Upper lobe of left lung (tissue), 6 donors: ENCODE data around the gene EZH2. TPM values are rescaled to one million over a fixed set of nuclear protein-coding genes. Genes with fewer than 3 reads are reported as not detected.

Experiments
- ATAC-seq, 2 donors: fragments of 200-7000 bp; cut with Tn5 transposase; one replicate each; pipeline ENCODE4 v1.9.1; 2022; ENCODE audit warnings: mild to moderate bottlenecking in 2 of 2, moderate library complexity in 2 of 2; ENCODE audit not compliant: low FRiP score in 2 of 2
- DNase-seq, 2 donors: peaks; one replicate each; pipeline ENCODE4 v3.0.0-alpha.2; 2019 to 2020
- H3K27ac ChIP-seq, 4 donors: fragments of 200-600 bp; sonication (generic); one replicate each; pipeline ENCODE4 v1.5.1; 2016 to 2019
- H3K27me3 ChIP-seq, 4 donors: fragments of 200-600 bp; sonication (generic); one replicate each; pipeline ENCODE4 v1.5.1; 2017 to 2019
- H3K36me3 ChIP-seq, 4 donors: fragments of 200-600 bp; sonication (generic); one replicate each; pipeline ENCODE4 v1.5.1; 2016 to 2019
- H3K4me1 ChIP-seq, 4 donors: fragments of 200-600 bp; sonication (generic); one replicate each; pipeline ENCODE4 v1.5.1; 2018 to 2019
- H3K4me3 ChIP-seq, 4 donors: fragments of 200-600 bp; sonication (generic); one replicate each; pipeline ENCODE4 v1.5.1; 2017 to 2019; ENCODE audit warnings: mild to moderate bottlenecking in 2 of 4, moderate library complexity in 1 of 4
- H3K9me3 ChIP-seq, 4 donors: fragments of 200-600 bp; sonication (generic); one replicate each; pipeline ENCODE4 v1.5.1; 2018 to 2019
- EP300 ChIP-seq, 4 donors: sonication (generic); formaldehyde crosslinking; IDR thresholded peaks; one replicate each; pipeline ENCODE4 v1.5.1; 2017; ENCODE audit warnings: antibody characterized with exemption in 4 of 4, control low read depth in 2 of 4
- POLR2A ChIP-seq, 4 donors: fragments of 450-650 bp; IDR thresholded peaks; one replicate each; pipeline ENCODE4 v1.5.1; 2016 to 2017; ENCODE audit warnings: antibody characterized with exemption in 4 of 4, mild to moderate bottlenecking in 2 of 4
- POLR2AphosphoS5 ChIP-seq, 2 donors: sonication (generic); formaldehyde crosslinking; IDR thresholded peaks; one replicate each; pipeline ENCODE4 v1.5.1; 2017; ENCODE audit warnings: antibody characterized with exemption in 2 of 2
- WGBS, 2 donors: methylation state at CpG; one replicate each; pipeline ENCODE4 v1.1.5; 2017 to 2018; 5-methylcytosine and 5-hydroxymethylcytosine counted together
- total RNA-seq, 6 donors: library from RNA; depleted of rRNA in 4 of 6; stranded (reverse); fragments of >200 nt in 4 of 6; gene quantifications; one replicate each; pipeline versions ENCODE4 v1.1.0 to v1.2.1, GENCODE V29; 2016 to 2021
- TF ChIP-seq, protein P1 (sequence below), 6 experiments: fragments of 450-650 bp in 4 of 6; fragments of 200-600 bp in 2 of 6; sonication (generic) in 2 of 6; IDR thresholded peaks; one replicate each; pipeline ENCODE4 v1.5.1; 2016 to 2019; ENCODE audit warnings: antibody characterized with exemption in 6 of 6
- donor health status: DM: no; HTN: no; CAD: no; lungs with moderate emphysema.
- donor health status: DM: no; HTN: yes; CAD: no; lungs with severe emphysema.

The EZH2 gene
- total RNA-seq, 6 donors from 2014 or later = 0.89 to 4.6 (median 3.1) TPM

GRCh38 chr7:148912151-148912550 lies 28.1 kb upstream of the EZH2 start:
- whole genome bisulfite sequencing, 2 donors = 85 to 87% methylated on average over 4 of the region's 4 CpGs
- no peak overlapping the region for H3K4me3 ChIP-seq
- no peaks in the 10 kb centered on the region for H3K9me3 ChIP-seq
- ATAC-seq (no peak), DNase-seq (no peak)
- no peaks in the 10 kb centered on the region for H3K27me3 ChIP-seq
- H3K4me1 ChIP-seq = peaks cover 0 to 5% (median 0%) of the 10 kb centered on the region in 4 donors
- TF ChIP-seq EP300 (IDR thresholded peaks at IDR 0.05) (no peak), POLR2A (IDR thresholded peaks at IDR 0.05) (no peak), POLR2AphosphoS5 (IDR thresholded peaks at IDR 0.05) (no peak)
- TF ChIP-seq, protein P1, sequence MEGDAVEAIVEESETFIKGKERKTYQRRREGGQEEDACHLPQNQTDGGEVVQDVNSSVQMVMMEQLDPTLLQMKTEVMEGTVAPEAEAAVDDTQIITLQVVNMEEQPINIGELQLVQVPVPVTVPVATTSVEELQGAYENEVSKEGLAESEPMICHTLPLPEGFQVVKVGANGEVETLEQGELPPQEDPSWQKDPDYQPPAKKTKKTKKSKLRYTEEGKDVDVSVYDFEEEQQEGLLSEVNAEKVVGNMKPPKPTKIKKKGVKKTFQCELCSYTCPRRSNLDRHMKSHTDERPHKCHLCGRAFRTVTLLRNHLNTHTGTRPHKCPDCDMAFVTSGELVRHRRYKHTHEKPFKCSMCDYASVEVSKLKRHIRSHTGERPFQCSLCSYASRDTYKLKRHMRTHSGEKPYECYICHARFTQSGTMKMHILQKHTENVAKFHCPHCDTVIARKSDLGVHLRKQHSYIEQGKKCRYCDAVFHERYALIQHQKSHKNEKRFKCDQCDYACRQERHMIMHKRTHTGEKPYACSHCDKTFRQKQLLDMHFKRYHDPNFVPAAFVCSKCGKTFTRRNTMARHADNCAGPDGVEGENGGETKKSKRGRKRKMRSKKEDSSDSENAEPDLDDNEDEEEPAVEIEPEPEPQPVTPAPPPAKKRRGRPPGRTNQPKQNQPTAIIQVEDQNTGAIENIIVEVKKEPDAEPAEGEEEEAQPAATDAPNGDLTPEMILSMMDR (IDR thresholded peaks at IDR 0.05) = no peak
- no peak overlapping the region for H3K27ac ChIP-seq
- H3K36me3 ChIP-seq = no peaks in the 10 kb centered on the region

- DNase-seq (no peak), ATAC-seq (no peak)
- H3K4me1 ChIP-seq = peaks cover 0 to 5% (median 0%) of the 10 kb centered on the region in 4 donors
Measured at GRCh38 chr7:148911626-148912025, 27.5 kb upstream of the EZH2 start.

DNA sequence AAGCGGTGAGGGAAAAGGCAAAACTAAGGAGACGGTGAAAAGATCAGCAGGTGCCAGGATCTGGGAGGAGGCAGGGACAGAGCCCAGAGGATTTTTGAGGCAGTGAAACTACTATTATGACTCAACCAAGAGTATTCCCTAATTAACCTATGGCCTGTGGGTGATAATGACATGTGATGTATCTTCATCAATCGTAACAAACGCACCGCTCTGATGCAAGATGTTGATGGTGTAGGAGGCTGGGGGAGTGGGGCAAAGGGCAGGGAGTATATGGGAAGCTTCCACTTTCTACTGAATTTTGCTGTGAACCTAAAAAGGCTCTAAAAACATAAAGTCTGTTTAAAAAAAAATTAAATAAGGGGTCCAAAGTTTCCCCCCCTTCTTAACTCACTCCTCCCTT lies 25.5 kb upstream of the EZH2 start:
- no peaks in the 10 kb centered on the region for H3K36me3 ChIP-seq
- H3K4me3 ChIP-seq = no peak overlapping the region
- no peaks in the 10 kb centered on the region for H3K9me3 ChIP-seq
- H3K27me3 ChIP-seq = no peaks in the 10 kb centered on the region
- H3K27ac ChIP-seq = no peak overlapping the region
- TF ChIP-seq EP300 (IDR thresholded peaks at IDR 0.05) = no peak
- TF ChIP-seq POLR2A (IDR thresholded peaks at IDR 0.05) = no peak
- no peak for TF ChIP-seq POLR2AphosphoS5 (IDR thresholded peaks at IDR 0.05)
- TF ChIP-seq, protein P1 (IDR thresholded peaks at IDR 0.05) = no peak
- 61 to 72% methylated on average over 5 of the region's 5 CpGs for WGBS, 2 donors
- DNase-seq (no peak), ATAC-seq (no peak)
- peaks cover 0 to 5% (median 0%) of the 10 kb centered on the region in 4 donors for H3K4me1 ChIP-seq

More at GRCh38 chr7:148911626-148912025, 27.5 kb upstream of the EZH2 start:
- Histone ChIP-seq H3K4me3 (no peak overlapping the region), H3K9me3 (no peaks in the 10 kb centered on the region), H3K36me3 (no peaks in the 10 kb centered on the region), H3K27ac (no peak overlapping the region), H3K27me3 (no peaks in the 10 kb centered on the region)
- 91% methylated on average over 1 of the region's 1 CpG; no CpG with 5 or more reads in 1 of the 2 donors for WGBS, 2 donors
- TF ChIP-seq EP300 (IDR thresholded peaks at IDR 0.05) (no peak), POLR2AphosphoS5 (IDR thresholded peaks at IDR 0.05) (no peak), POLR2A (IDR thresholded peaks at IDR 0.05) (no peak)
- TF ChIP-seq, protein P1 (IDR thresholded peaks at IDR 0.05) = no peak

DNA sequence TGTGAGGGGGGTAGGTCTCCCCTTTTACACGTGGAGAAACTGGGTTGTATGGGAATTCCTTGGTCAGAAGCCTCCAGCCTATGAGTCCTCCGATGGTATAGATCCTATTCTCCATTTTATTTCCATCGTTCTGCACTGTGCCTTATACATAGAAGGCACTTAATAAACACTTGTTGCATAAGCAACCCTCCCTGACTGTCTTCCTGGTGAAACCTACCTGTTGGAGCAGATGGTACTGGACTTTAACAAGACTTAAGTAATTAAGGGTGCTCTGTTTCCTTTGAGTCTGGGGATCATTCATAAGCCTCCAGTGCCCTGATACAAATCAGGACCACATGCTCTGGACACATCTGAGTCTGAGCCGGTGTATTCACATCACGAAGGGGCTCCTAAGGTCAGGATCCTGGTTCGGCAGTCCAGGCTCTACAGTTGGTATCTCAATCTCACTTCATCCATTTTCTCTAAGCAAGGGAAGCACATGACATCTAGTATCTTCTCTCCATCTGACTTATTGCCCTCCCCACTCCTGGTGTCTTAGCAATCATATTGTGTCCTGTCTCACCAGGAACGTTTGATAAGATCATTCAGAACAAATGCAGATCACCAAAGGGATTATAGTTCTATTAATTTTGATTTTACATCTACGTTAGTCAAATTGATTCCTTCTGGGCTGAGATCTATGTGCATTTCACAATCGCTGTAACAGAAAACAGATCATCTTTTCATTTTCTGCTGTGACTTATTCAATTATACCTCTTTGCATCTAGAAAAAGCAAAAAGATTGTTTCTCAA lies 22.8 kb upstream of the EZH2 start:
- Histone ChIP-seq H3K27ac (no peak overlapping the region), H3K27me3 (no peaks in the 10 kb centered on the region), H3K36me3 (no peaks in the 10 kb centered on the region), H3K4me3 (no peak overlapping the region), H3K4me1 (no peaks in the 10 kb centered on the region), H3K9me3 (no peaks in the 10 kb centered on the region)
- ATAC-seq = no peak
- TF ChIP-seq, protein P1 (IDR thresholded peaks at IDR 0.05) = no peak
- TF ChIP-seq POLR2AphosphoS5 (IDR thresholded peaks at IDR 0.05) (no peak), POLR2A (IDR thresholded peaks at IDR 0.05) (no peak), EP300 (IDR thresholded peaks at IDR 0.05) (no peak)
- WGBS, 2 donors = 71 to 79% methylated on average over 9 of the region's 9 CpGs
- DNase-seq = no peak
